NCI-H146 (cell line): ENCODE measurements around the gene AKR1B1.
"Not testable (repeated sequence)": the region's sequence is repeated elsewhere in the genome, so short reads cannot be mapped to it uniquely, and the experiment has no call there.

Experiments
- DNase-seq: peaks from one replicate; lab custom pipeline; 2025; lab: John Stamatoyannopoulos, UW

The AKR1B1 gene

GRCh38 chr7:134458806-134459698 is at the start of gene AKR1B1:
Gene AKR1B1, minus strand, starts transcription at chr7:134459100. Its CDS starts 38 bp downstream, at chr7:134459062.
- peak; percentile 92 for DNase-seq

- no peak for DNase-seq
Measured at GRCh38 chr7:134505856-134506255, 47.0 kb upstream of the AKR1B1 start.

- no peak for DNase-seq
Measured at GRCh38 chr7:134504660-134505164, 45.8 kb upstream of the AKR1B1 start.

GRCh38 chr7:134502463-134503371 is 43.8 kb upstream of the AKR1B1 start:
- DNase-seq = no peak

DNA sequence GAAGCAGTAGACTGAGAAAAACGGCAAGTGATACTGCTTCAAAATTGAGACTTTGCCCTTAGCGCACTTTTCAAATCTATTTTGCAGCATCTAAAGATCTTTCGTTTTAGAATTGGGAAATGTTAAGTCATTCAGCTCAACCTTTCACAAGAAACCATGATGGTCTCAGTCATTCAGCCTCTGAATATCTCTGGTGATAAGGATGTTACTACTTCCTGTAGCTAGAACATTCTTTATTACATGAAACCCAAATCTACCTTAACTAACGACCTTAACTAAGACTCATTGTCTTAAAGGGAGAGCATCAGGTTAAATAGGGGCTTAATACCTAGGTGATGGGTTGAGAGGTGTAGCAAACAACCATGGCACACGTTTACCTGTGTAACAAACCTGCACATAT is 42.1 kb upstream of the AKR1B1 start:
- no peak for DNase-seq

DNA sequence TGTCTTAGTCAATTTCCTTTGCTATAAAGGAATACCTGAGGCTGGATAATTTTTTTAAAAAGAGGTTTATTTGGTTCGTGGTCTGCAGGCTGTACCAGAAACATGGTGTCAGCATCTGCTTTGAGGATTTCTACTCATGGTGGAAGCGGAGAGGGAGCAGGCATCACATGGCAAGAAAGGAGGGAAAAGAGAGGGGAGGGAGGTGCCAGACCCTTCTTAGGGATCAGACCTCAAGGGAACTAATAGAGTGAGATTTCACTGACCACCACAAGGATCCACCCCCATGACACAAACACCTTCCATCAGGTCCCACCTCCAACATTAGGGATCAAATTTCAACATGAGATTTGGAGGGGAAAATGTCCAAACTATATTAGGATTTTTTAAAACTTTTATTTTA is 41.5 kb upstream of the AKR1B1 start:
- DNase-seq = no peak

DNA sequence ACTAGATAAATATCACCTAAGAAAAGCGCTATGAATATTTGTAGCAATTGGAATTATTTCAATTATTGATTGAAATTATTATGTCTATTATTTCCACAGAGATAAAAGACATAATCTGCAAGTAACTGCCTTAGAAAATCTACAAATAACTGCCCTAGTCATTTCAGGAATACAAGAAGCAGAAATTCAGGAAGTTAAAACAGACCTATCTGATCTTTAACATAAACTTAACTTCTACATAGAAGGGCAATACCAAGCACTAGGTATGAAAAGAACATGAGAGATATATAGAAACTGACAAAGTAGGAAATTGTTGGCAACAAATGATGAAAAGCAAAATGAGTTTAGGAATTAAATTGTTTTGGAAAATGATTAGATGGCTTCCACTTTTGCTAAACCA is 36.6 kb upstream of the AKR1B1 start:
- no peak for DNase-seq

DNA sequence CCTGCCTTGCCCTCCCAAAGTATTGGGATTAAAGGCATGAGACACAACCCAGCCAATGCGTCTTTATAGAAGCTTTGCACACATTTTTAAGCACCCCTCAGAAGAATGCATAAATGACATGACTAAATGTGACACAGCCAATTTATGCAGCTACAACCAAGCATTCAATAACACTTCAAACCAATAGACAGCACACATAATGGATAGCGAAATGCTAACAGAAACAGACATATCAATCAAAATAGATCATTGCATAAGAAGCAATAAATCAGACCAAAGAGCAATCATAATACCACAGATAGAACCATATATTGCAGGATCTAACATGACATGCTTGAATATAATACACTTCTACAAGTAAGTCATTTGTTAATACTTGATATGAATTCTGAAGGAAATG is 34.2 kb upstream of the AKR1B1 start:
- DNase-seq = no peak

- DNase-seq = not testable (repeated sequence)
Measured at GRCh38 chr7:134487721-134488120, 28.8 kb upstream of the AKR1B1 start.

GRCh38 chr7:134485203-134485602 is 26.3 kb upstream of the AKR1B1 start:
- DNase-seq = no peak

GRCh38 chr7:134483296-134483695 is 24.4 kb upstream of the AKR1B1 start:
- DNase-seq = no peak

- no peak for DNase-seq
Measured at GRCh38 chr7:134482858-134483257, 24.0 kb upstream of the AKR1B1 start.

DNA sequence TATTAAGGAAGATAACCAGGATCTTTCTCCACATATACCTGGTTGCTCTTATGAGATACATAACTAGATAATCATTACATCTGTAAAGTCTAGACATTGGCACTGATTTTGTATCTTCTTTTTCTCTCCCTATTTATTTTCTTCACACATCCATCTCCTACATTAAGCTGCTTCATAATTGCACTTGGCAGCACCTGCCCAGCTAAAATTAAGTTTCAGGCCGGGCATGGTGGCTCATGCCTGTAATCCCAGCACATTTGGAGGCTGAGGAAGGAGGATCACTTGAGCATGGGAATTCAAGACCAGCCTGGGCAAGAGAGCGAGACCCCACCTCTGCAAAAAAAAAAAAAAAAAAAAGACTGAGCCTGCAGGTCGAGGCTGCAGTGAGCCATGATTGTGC is 22.3 kb upstream of the AKR1B1 start:
- no peak for DNase-seq

- no peak for DNase-seq
Measured at GRCh38 chr7:134480730-134481129, 21.8 kb upstream of the AKR1B1 start.

- no peak for DNase-seq
Measured at GRCh38 chr7:134480202-134480601, 21.3 kb upstream of the AKR1B1 start.

GRCh38 chr7:134478707-134479106 is 19.8 kb upstream of the AKR1B1 start:
- no peak for DNase-seq

DNA sequence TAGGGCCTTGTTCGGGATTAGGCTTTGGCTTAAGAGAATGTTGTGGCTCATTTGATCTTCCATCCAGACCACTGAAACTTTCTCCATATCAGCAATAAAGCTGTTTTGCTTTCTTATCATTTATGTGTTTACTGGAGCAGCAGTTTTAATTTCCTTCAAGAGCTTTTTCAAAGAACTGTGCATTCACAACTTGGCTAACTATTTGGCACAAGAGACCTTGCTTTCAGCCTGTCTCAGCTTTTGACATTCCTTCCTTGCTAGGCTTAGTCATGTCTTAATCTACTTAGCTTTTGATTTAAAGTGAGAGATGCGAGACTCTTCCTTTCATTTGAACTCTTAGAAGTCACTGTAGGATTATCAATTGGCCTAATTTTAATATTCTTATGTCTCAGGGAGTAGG is 19.1 kb upstream of the AKR1B1 start:
- DNase-seq = no peak

DNA sequence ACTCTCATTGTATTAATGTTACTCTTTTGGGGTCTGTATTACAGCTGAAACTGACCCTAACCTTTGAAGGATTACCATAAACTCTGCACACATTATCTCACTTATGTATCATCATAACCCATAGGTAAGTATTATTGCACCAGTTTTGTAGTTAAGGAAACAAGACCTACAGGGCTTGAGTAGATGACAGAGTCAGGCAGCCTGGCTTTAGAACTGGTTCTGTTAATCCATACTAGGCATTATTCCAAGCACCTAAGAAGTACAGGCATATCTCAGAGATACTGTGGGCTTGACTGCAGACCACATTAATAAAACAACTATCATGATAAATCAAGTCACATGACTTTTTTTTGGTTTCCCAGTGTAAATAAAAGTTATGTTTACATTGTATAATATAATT is 17.1 kb upstream of the AKR1B1 start:
- no peak for DNase-seq

GRCh38 chr7:134474828-134475227 is 15.9 kb upstream of the AKR1B1 start:
- DNase-seq = no peak

- DNase-seq = no peak
Measured at GRCh38 chr7:134473861-134474291, 15.0 kb upstream of the AKR1B1 start.

- DNase-seq = no peak
Measured at GRCh38 chr7:134472572-134473244, 13.8 kb upstream of the AKR1B1 start.

- no peak for DNase-seq
Measured at GRCh38 chr7:134470864-134471263, 12.0 kb upstream of the AKR1B1 start.
